Measurements from ENCODE around the gene ZNF575. TPM values are rescaled to one million over a fixed set of nuclear protein-coding genes. Genes with fewer than 3 reads are reported as not detected.
A peak's percentile ranks its signal among the peaks of the same experiment; 100 is the strongest.

The ZNF575 gene
- total RNA-seq, 1 experiment from 2014 or later = not detected

DNA sequence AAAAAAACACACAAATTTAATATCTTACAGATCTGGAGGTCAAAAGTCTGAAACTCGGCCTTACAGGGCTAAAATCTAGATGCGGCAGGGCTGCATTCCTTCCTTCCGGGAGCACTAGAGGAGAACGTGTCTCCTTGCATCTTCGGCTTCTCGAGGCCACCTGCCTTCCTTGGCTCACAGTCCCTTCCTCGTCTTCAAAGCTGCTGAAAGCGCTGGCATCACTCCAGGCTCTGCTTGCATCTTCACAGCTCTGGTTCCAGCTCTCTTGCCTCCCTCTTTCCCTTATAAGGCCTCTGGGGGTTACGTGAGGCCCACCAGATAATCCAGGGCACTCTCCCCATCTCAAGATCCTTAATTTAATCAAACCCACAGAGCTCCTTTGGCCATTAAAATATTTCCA lies 31.8 kb downstream of the ZNF575 start:
- no peak overlapping the region; the same call in 1 of the 2 replicates for H3K14ac ChIP-seq (ENCODE audit: insufficient read depth, low read length)
- H3T11ph ChIP-seq (ENCODE audit: low read length) = no peak overlapping the region
- H3K4me2 ChIP-seq (ENCODE audit: insufficient read depth, insufficient read length, low read length) = no peak overlapping the region
- no peaks in the 10 kb centered on the region for H3K27me3 ChIP-seq (ENCODE audit: insufficient read depth, low read length)
- H3K9ac ChIP-seq (ENCODE audit: extremely low read depth, insufficient read length, low read length) = no peak overlapping the region
- no CpG with 5 or more reads among the region's 9 CpGs for WGBS (ENCODE audit: extremely low coverage, insufficient read length, low lambda C conversion rate)
- H3K9me3 ChIP-seq (ENCODE audit: control insufficient read depth, low read depth, low read length) = no peaks in the 10 kb centered on the region
- no peak overlapping the region for H2BK20ac ChIP-seq (ENCODE audit: low read depth, low read length, poor library complexity, severe bottlenecking)
- no peak overlapping the region for H2BK5ac ChIP-seq (ENCODE audit: insufficient read length, low read length)
- H4K5ac ChIP-seq (ENCODE audit: insufficient read length, low read depth, low read length) = no peak overlapping the region
- H3K36me3 Mint-ChIP-seq (ENCODE audit: insufficient read depth in 1 of 3, low read depth in 3 of 3) = peaks cover 6 to 24% (median 15%) of the 10 kb centered on the region in 3 experiments; a peak in 6 of 7 replicates
- no peak overlapping the region for H3K18ac ChIP-seq (ENCODE audit: insufficient read length, low read depth, low read length)
- TF ChIP-seq, protein P1, sequence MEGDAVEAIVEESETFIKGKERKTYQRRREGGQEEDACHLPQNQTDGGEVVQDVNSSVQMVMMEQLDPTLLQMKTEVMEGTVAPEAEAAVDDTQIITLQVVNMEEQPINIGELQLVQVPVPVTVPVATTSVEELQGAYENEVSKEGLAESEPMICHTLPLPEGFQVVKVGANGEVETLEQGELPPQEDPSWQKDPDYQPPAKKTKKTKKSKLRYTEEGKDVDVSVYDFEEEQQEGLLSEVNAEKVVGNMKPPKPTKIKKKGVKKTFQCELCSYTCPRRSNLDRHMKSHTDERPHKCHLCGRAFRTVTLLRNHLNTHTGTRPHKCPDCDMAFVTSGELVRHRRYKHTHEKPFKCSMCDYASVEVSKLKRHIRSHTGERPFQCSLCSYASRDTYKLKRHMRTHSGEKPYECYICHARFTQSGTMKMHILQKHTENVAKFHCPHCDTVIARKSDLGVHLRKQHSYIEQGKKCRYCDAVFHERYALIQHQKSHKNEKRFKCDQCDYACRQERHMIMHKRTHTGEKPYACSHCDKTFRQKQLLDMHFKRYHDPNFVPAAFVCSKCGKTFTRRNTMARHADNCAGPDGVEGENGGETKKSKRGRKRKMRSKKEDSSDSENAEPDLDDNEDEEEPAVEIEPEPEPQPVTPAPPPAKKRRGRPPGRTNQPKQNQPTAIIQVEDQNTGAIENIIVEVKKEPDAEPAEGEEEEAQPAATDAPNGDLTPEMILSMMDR (conservative IDR thresholded peaks at IDR 0.05) = no peak
- no peak overlapping the region for H2AFZ ChIP-seq (ENCODE audit: low read length)
- no peak overlapping the region for H2BK12ac ChIP-seq (ENCODE audit: insufficient read length, low read depth, low read length)
- no peak for DNase-seq
- no peak overlapping the region for H2BK120ac ChIP-seq (ENCODE audit: low read depth, low read length, poor library complexity, severe bottlenecking)
- no peaks in the 10 kb centered on the region for H3K79me2 ChIP-seq (ENCODE audit: insufficient read depth, low read length)
- no peak overlapping the region for H3K4me3 Mint-ChIP-seq
- H3K27me3 Mint-ChIP-seq (ENCODE audit: low read depth) = no peaks in the 10 kb centered on the region; the same call in 1 of the 2 replicates
- H3K4me1 ChIP-seq (ENCODE audit: insufficient read depth, low read length) = no peaks in the 10 kb centered on the region
- no peak overlapping the region for H2AK5ac ChIP-seq (ENCODE audit: insufficient read length, low read length)
- H3K9me3 Mint-ChIP-seq = no peaks in the 10 kb centered on the region
- H3K23me2 ChIP-seq (ENCODE audit: insufficient read length, low read depth, low read length, poor library complexity, severe bottlenecking) = no peaks in the 10 kb centered on the region
- H3K23ac ChIP-seq (ENCODE audit: insufficient read length, low read depth, low read length) = no peak overlapping the region
- H4K91ac ChIP-seq (ENCODE audit: insufficient read length, low read depth, low read length) = no peak overlapping the region
- no peak overlapping the region for H3K4ac ChIP-seq (ENCODE audit: low read depth, low read length)
- no peak overlapping the region for H4K8ac ChIP-seq (replicated peaks; ENCODE audit: insufficient read length, low read depth, low read length)
- H3K79me1 ChIP-seq (ENCODE audit: insufficient read depth, low read depth, low read length, poor library complexity, severe bottlenecking) = no peaks in the 10 kb centered on the region
- no peak overlapping the region for H3K27ac ChIP-seq (ENCODE audit: insufficient read length, low read depth, low read length)
- H4K20me1 ChIP-seq (ENCODE audit: control insufficient read depth, insufficient read depth, insufficient read length) = no peaks in the 10 kb centered on the region
- H3K56ac ChIP-seq (ENCODE audit: insufficient read length, low read depth, low read length) = no peak overlapping the region
- peaks cover under 1% of the 10 kb centered on the region in 2 experiments; a peak in 1 of 4 replicates for H3K4me1 Mint-ChIP-seq
- H3K27ac Mint-ChIP-seq = peak overlapping the region in 2 of 3 experiments; percentile 53 to 62; a peak in 2 of 7 replicates
- H2BK15ac ChIP-seq (ENCODE audit: low read depth, low read length) = no peak overlapping the region
